Stimulated activated CD4-positive, alpha-beta T cell treated with anti-CD3 and anti-CD28 coated beads, Interleukin-15, amount 100 ng/mL, for 1 hour (primary cell): ENCODE data around the gene SLC15A4.

ENCODE experiments used
- DNase-seq, 2 donors: peaks; one replicate each; pipeline ENCODE4 v3.0.0-alpha.2; 2020; ENCODE audit warnings: low read depth in 1 of 2, low spot score in 1 of 2

Gene SLC15A4

DNA sequence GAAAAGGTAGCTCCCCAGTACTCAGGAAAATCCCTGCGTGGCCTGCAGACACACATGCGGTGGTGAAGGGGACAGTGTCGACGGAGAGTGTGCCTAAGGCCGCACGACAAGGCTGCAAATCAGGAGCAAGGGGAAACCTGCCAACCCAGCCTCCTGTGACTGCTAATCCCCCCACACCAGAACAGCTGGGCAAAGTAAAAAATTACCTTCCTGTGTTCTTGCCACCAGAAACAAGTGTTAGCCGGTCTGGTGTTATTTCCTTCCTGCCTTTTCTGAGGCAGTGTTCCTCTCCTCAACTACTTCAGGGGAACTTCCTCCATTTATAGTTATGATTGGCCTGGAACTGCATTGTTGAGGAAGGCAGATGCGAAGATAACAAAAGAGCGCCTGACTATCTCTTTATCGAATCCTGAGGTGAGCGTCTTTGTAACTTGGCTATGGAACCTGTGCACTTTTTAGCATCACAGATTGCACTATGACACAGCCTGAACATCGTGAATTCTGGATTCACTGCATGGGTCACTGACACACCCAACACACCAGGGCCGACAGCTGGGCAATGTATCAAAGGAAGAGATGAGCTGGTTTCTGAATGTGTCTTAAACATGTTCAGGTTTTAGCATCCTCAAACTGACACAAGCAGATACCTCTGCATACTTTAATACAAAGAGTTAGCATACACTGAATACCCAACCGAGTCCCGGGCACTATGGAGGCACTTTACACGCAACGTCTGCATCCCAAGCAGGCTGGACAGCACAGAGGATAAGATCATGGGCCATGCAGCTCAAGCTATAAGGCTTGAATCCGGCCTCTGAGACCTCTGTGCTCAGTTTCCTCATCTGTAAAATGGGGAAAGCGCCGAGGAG, 28.9 kb downstream of the SLC15A4 start:
- DNase-seq, result no peak

- DNase-seq, result no peak
Measured at GRCh38 chr12:128793701-128794100, 30.1 kb downstream of the SLC15A4 start.

DNA sequence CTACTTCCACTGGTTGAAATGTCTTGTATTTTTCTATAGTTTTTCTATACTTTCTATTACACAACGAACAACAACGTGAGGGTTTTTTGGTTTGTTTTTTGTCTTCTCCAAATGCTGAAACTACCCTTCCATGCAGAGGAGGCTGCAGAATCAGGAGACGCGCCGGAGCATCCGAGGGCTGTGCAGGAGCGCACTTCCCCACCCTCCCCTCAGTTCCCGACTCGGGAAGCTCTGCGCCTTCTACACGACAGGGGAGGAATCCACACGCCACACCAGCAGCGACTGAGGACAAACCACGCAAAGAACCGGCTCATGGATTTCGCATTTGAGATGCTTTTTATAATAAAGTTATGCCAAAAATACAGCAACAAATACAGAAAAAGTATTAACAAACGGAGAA, 30.9 kb downstream of the SLC15A4 start:
- no peak for DNase-seq

DNA sequence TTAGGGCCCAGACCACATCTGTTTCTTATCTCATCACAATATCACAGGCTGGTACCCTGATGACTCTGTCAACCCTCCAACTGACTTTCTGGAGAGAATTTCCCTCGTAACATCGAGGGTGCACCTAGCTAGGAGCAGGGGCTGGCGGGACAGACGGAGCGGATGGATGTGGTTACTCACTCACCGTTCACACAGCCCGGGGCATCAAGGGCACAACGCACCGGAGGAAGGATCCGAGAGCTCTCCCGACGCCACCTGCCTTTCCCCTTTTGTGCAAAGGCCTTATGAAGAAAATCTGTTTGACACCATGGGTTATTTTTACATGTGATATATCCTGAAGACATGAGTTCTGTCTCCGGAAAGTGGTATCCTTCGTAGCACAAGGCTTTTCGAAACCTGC, 31.4 kb downstream of the SLC15A4 start:
- DNase-seq, result no peak

- no peak for DNase-seq
Measured at GRCh38 chr12:128791395-128792322, 32.1 kb downstream of the SLC15A4 start.

DNA sequence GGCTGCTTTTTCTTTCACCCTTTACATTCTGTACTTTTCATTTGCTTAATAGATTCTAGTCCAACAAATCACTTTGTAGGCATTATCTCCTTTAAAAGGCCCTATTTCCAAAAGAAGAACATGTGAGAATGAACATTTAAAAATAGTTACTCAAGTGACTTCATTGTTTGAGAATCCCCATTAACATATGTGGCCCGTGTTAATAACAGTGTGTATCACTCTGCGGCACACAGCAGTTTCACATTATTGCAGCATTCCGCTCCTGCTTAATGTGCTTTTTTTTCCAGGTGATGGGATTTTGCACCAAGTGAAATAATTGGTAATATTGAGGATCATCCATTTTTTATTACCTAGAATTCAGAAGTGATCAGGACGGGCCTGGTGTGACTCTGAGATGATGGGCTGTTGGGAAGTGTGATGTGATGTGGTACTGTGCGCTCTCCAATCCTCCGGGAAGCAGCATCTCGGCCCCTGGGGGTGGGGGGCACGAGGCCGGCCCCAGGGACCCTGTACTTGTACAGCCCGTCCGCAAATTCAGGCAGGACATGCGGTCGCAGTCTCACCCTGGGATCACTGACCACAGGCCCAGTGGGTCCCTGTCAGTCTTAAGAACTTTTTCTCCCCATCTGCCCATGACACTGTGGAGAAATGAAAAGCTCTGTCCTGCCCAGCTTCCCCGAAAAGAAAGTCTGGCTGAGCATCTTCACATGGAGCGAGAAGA, 32.9 kb downstream of the SLC15A4 start:
- no peak for DNase-seq

DNA sequence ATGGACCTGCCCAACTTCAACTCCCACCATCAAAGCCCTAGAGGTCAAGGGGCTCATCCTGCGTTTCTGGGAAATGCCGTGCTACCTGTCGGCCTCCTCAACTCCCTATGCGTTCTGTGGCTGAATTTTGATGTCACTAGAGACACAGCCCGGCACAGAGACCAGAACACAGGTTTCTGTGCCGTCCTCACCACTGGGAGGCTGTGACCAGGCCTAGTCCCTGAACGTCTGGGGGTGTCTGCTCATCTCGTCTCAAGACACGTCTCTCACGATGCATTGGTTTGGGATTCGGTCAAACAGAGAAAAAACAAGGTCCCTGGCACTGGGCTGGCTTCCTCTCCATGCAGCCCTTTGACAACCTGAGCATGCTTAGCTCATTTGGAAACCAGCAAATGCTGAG, 33.5 kb downstream of the SLC15A4 start:
- no peak for DNase-seq

- no peak for DNase-seq
Measured at GRCh38 chr12:128789356-128789929, 34.3 kb downstream of the SLC15A4 start.

GRCh38 chr12:128787827-128788226, 35.9 kb downstream of the SLC15A4 start:
- DNase-seq, result no peak

- no peak for DNase-seq
Measured at GRCh38 chr12:128786741-128787391, 36.9 kb downstream of the SLC15A4 start.

- DNase-seq, result no peak
Measured at GRCh38 chr12:128784030-128784760, 39.6 kb downstream of the SLC15A4 start.

GRCh38 chr12:128783129-128783574, 40.6 kb downstream of the SLC15A4 start:
- DNase-seq, result peak in 1 of 2 donors; percentile 16

GRCh38 chr12:128779901-128780300, 43.9 kb downstream of the SLC15A4 start:
- DNase-seq, result no peak

- DNase-seq, result no peak
Measured at GRCh38 chr12:128772249-128772648, 51.5 kb downstream of the SLC15A4 start.

- DNase-seq, result no peak
Measured at GRCh38 chr12:128771681-128772080, 52.1 kb downstream of the SLC15A4 start.

GRCh38 chr12:128767518-128767917, 56.2 kb downstream of the SLC15A4 start:
- no peak for DNase-seq

DNA sequence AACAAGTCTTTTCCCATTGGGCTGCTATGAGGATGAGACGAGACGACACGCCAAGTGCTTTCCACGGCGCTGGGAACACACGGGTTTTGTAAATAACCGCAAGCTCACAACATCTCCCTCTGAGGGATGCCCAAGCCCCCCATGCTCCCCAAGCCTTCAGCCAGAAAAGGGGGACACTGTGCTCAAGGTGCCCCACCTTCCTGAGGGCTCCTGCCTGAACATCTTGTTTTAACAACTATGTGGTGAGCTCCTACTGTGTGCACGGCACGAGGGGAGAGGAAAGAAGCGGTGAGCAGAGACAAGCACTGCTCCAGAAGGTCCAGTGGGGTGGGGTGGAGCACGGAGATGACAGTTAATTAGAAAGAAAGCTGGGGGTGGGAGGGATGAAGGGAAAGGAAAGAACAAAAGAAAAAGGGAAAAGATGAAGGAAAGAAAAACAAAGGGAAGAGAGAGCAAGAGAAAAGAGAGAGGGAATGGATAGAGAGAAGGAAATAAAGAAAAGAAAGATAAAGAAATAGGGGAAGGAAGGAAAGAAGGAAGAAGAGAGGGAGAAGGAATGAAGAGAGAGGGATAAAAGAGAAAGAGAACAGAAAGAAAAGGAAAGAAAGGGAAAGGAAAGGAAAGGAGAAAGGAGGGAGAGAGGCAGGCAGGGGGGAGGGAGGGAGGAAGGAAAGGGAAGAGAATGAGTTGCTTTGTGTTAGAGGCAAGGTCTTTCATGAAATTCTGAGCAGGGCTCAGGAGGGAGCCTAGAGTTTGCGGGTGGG, 56.8 kb downstream of the SLC15A4 start:
- DNase-seq, result no peak

GRCh38 chr12:128763395-128763794, 60.4 kb downstream of the SLC15A4 start:
- DNase-seq, result no peak

- DNase-seq, result no peak
Measured at GRCh38 chr12:128761379-128761790, 62.4 kb downstream of the SLC15A4 start.
